A172 (cell line): ENCODE results near the gene KRTAP4-7. TPM values are rescaled to one million over a fixed set of nuclear protein-coding genes. Genes with fewer than 3 reads are reported as not detected.
"Not testable (repeated sequence)": the region's sequence is repeated elsewhere in the genome, so short reads cannot be mapped to it uniquely, and the experiment has no call there.

Experiments
- DNase-seq: peaks from one replicate; pipeline ENCODE4 v3.0.0-alpha.2; 2015; ENCODE audit warnings: low spot score
- total RNA-seq: library from RNA; depleted of rRNA; stranded (reverse); fragments of >200 nt; shearing (Covaris generic); gene quantifications from 2 replicates; pipeline ENCODE4 v1.2.3, GENCODE V29; 2014

The KRTAP4-7 gene
- total RNA-seq, 1 experiment from 2014 or later: not detected

GRCh38 chr17:41065016-41065689 lies 18.8 kb upstream of the KRTAP4-7 start:
- not testable (repeated sequence) for DNase-seq

DNA sequence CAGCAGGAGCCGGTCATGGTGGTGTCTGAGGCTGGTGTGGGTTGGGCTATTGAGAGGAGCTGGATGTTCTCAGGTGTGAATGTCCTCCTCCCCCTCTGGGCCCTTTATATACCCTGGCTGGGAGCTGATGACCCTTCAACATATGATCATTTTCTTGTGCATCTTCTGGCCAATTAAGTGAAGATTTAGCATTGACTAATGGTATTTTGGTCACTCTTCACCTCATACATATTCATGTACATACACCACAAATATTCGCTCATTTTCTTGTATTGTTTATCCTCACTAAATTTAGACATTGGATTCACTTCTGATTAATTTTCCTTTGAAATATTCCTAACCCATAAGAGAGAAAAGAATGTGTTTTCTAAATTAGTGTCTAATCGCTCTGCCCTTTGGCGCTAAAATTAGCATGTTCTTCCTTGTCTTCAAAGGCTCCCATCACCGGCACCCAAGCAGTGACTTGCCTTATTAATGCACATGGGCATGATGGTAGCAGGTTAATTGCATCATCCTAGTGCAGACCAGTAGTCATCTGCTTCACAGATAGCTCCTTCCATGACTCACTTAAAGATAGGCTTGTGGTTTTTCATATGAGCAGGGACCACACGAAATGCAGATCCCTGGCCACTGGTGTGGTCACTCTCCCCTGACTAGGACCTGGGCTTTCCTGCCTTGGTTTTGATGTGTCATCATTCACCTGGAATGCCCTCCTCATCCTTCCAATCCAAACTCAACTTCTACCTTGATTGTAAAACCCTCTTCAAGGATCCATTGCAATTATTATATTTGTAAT lies 17.9 kb upstream of the KRTAP4-7 start, which contains the start of gene KRTAP2-4:
TSS of gene KRTAP2-4 (minus strand) at position 51 of the 796 bp plus-strand sequence. CDS start at position 17, 34 bp downstream.
- DNase-seq: peak; percentile 96

GRCh38 chr17:41067281-41067680 lies 16.7 kb upstream of the KRTAP4-7 start:
- no peak for DNase-seq

GRCh38 chr17:41069031-41069430 lies 14.9 kb upstream of the KRTAP4-7 start:
- DNase-seq: no peak

GRCh38 chr17:41071606-41072360 lies 12.2 kb upstream of the KRTAP4-7 start:
- DNase-seq: no peak

DNA sequence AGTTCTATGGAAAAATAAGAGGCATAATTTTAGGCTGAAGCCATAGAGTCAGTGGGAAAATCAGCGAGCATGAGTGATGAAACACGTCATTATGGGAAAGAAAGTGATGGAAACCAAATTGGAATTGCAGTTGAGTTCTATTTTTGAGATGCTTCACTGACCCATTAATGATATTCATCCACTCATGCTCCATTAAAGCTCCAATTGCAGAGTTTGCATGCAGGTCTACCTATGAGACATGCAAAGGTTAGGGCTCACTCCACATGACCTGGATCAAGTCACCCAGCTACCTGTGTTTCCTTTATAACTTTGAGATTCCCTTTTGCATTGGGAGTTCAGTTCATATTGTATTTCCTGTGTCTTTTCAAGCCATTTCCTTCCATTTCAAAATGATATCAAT lies 10.3 kb upstream of the KRTAP4-7 start:
- no peak for DNase-seq

- DNase-seq: no peak
Measured at GRCh38 chr17:41076788-41077187, 7.2 kb upstream of the KRTAP4-7 start.

GRCh38 chr17:41082626-41083025 lies 1.3 kb upstream of the KRTAP4-7 start:
- peak; percentile 49 for DNase-seq

DNA sequence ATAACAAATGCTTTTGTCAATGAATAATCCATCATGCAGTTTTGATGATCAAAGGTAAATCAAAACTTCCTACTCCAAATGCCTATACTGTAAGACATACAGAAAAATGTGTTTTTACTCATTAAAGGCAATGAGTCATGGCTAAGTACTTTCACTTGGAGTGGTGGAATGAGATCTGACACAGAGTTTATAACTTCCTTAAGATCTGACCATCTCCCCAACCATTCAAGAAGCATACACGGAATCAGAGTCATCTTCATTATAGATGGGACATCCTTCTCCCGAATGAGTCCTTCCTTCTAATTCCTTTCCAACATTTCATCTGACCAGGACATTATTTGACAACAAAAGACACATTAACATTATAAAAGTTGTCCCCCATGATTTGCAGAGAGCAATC lies 523 bp upstream of the KRTAP4-7 start:
- DNase-seq: peak; percentile 45

DNA sequence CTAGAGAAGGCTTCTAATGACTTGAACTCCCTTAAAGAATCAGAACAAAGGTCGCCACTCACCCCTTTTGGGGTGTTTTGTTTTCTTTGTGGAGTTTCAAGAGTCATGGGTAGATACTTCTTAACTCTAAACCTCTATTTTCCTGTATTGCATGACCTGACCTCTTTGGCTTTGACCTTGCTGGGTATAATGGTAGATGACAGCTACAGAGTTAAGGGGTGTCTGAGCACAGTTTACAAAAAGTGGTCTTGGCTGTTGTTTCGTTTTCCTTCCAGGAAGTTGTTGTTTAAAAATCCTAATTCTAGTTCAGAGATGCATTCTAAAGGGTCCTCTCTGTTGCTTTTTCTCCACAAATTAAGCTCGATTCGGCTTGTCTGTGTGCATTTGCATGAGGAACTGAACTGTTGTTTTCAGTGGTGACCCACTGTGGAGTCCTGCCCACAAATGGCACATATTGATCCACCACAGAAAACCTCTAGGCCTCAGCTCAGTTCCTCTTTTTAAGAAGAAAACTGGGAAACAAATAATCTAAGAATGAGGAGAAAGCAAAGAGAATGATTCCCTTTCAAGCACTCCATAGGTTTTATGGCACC lies 4.9 kb downstream of the KRTAP4-7 start:
- DNase-seq: not testable (repeated sequence)

GRCh38 chr17:41096055-41096454 lies 12.1 kb downstream of the KRTAP4-7 start:
- no peak for DNase-seq

DNA sequence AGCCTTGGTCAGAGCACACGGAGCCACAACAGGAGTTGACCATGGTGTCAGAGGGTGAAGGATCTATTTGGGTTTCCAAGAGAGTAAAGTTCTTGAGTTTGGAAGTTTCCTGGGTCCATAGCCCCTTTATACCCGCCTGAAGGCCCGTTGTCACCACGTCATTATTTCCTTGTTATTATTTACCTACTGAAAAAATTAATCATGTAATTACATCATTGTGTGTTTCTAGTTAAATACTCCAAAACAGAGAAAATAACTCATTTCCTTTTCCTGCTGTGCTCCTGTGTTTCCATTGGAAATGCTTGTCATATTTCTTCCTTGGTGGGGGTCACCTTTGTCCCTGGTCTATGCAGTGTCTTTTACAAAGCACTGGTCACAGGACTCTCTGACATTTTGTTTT lies 14.1 kb downstream of the KRTAP4-7 start, which contains the start of gene KRTAP4-8:
TSS of gene KRTAP4-8 (minus strand) at position 101 of the 400 bp plus-strand sequence. CDS start at position 43, 58 bp downstream.
- no peak for DNase-seq

DNA sequence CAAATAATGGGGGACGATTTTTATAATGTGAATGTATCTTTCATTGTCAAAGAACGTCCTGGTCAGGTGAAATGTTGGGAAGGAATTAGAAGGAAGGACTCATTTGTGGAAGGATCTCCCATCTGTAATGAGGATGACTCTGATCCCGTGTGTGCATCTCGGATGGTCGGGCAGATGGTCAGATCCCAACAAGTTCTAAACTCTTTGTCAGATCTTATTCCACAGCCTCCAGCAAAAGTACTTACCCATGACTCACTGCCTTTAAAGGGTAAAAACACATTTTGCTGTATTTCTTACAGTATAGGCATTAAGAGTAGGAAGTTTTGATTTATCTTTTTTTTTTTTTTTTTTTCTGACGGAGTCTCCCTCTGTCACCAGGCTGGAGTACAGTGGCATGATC lies 14.5 kb downstream of the KRTAP4-7 start:
- peak; percentile 46 for DNase-seq

DNA sequence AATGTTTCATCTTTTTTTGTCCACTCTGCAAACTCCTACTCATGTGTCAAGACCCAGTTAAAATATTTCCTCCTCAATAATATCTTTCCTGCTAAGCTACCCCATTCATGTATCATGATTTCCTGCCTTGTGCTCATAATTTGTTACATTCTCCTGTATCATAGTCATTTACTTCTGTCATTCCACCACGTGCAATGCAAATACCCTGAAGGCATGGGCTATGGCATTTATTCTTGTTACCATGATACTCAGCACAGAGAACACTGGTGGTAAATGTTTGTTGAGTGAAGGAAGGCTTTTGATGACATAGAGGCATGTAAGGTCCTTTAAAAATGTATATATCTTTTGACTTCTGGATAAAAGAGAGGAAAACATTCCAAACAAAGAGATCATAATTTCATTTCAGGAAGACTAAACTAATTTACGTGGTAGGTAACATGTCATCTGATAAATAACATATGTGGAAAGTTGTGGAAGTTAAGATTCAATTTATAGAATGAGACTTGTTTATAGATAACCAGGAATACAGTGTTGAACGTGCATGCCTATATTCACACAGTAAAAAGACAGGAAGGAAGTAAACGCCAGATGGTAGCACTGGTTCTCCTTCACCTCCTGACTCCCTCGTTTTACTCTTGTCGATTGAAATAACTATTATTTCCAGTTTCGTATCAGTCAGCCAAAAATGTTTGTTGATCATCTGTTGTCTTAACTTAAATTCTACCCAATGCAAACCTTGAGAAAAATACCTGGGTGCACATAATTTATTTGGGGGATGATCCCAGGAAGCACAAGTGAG lies 15.9 kb downstream of the KRTAP4-7 start:
- DNase-seq: peak; percentile 67

GRCh38 chr17:41101586-41102259 lies 17.8 kb downstream of the KRTAP4-7 start, which contains the start of gene KRTAP4-16:
KRTAP4-16 (minus strand) TSS chr17:41102209; CDS start chr17:41102209, 0 bp downstream.
- peak; percentile 53 for DNase-seq

GRCh38 chr17:41103896-41104295 lies 19.9 kb downstream of the KRTAP4-7 start:
- peak; percentile 28 for DNase-seq

DNA sequence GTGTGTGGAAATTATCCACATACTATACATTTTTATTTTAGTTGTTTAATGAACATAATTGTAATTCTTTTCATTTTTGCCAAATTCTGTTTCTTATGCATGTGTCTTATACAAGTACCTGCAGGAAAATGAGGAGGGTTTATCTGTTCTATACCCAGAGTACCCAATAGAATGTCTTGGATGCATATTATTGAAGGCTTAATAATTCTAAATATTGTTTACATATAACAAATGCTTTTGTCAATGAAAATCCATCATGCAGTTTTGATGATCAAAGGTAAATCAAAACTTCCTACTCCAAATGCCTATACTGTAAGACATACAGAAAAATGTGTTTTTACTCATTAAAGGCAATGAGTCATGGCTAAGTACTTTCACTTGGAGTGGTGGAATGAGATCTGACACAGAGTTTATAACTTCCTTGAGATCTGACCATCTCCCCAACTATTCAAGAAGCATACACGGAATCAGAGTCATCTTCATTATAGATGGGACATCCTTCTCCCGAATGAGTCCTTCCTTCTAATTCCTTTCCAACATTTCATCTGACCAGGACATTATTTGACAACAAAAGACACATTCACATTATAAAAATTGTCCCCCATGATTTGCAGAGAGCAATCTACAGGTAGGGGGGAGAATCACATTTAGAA lies 20.6 kb downstream of the KRTAP4-7 start:
- peak; percentile 68 for DNase-seq

- DNase-seq: not testable (repeated sequence)
Measured at GRCh38 chr17:41105347-41105746, 21.4 kb downstream of the KRTAP4-7 start, which contains the start of gene KRTAP4-9. KRTAP4-9 (plus strand) TSS chr17:41105389; CDS start chr17:41105389, 0 bp downstream.

DNA sequence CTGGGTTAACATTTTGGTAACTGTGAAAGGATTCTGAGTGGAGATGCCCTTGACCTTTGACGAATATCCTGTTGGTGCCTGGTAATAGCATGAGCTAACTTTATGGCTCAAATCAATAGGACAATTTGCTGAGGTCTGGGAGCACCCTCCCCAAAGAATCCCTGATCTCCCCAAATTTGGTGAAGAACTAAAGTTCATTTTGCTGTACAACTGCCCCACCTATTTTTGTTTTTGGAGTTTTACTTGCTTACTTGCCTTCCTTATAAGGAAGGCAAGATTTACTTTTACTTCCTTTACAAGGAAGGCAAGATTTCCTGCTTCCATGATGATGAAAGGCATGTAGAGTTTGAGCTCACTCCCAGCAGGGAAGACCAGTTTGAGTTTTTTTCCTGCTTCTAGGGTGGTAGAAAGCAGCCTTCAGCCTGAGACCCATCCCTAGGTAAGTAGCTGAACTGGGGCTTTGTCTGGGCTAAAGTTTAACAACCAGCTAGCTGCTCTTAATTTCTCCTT lies 24.0 kb downstream of the KRTAP4-7 start:
- DNase-seq: peak; percentile 31
